Measurements from ENCODE around the gene TBC1D13. TPM values are rescaled to one million over a fixed set of nuclear protein-coding genes. Genes with fewer than 3 reads are reported as not detected.

TBC1D13 gene
- total and polyA plus RNA-seq, 2 of the 13 experiments (the other 11 are each of a cell fraction or from before 2014, with no cell fraction given), result 17.9 to 19.7 TPM

DNA sequence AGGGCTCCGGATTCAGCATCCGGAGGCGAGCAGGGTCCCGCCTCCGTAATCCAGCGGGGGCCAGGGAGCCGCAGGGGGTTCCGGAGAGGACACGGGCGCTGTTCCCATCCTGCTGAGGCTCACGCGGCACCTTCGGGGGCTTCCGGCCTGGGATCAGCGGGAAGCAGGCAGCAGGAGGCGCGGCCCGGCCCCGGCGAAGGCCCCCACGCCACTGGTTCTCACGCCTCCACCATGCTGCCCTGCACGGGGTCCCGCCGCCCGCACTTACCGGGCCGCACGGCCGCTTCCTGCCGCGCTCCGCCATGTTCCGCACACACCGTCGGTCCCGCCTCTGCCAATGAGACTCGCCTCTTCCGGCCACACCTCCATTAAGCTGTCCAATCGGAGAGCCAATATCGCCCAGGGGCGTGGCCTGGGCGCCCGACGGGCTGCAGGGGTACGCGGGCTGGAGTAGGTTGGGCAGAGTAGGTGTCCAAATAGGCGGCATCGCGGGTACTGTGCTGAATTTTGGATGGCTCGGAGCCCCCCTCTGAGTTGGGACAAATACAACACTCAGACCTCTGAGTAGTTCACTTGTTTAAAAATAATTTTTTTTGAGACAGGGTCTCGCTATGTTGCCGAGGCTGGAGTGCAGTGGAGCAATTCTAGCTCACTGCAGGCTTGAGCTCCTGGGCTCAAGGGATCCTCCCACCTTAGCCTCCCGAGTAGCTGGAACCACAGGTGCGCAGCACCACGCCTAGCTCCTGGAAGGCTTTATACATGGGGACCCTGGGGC lies 42.6 kb downstream of the TBC1D13 start, which contains the start of gene SPOUT1 (continued):
- TF ChIP-seq CCAR2 (optimal IDR thresholded peaks at IDR 0.05; ENCODE audit: low read depth, low read length), result no peak
- peak; percentile 80; the same call in 1 of the 2 replicates for TF ChIP-seq ZNF547 (CRISPR knock-in tag; IDR thresholded peaks at IDR 0.05)
- TF ChIP-seq ZSCAN29 (CRISPR knock-in tag; conservative IDR thresholded peaks at IDR 0.05), result peak; percentile 44; the same call in 1 of the 2 replicates
- no peak for TF ChIP-seq ZNF891 (CRISPR knock-in tag; IDR thresholded peaks at IDR 0.05)
- no peak for TF ChIP-seq TCF12 (IDR thresholded peaks at IDR 0.05)
- TF ChIP-seq TCF12 (CRISPR knock-in tag; IDR thresholded peaks at IDR 0.05), result no peak; the same call in 1 of the 2 replicates
- TF ChIP-seq HOXA9 (CRISPR knock-in tag; IDR thresholded peaks at IDR 0.05; ENCODE audit: borderline replicate concordance), result no peak
- no peak for TF ChIP-seq ZNF83 (CRISPR knock-in tag; IDR thresholded peaks at IDR 0.05; ENCODE audit: borderline replicate concordance)
- TF ChIP-seq RAD51 (IDR thresholded peaks at IDR 0.05; ENCODE audit: borderline replicate concordance), result no peak
- TF ChIP-seq IKZF4 (CRISPR knock-in tag; IDR thresholded peaks at IDR 0.05; ENCODE audit: borderline replicate concordance, low read depth, not compliant biosample characterization), result no peak
- TF ChIP-seq ZNF780A (CRISPR knock-in tag; IDR thresholded peaks at IDR 0.05), result no peak
- no peak for TF ChIP-seq ZNF746 (CRISPR knock-in tag; IDR thresholded peaks at IDR 0.05)
- TF ChIP-seq RFX5 (IDR thresholded peaks at IDR 0.05; ENCODE audit: low read depth, low read length), result no peak
- TF ChIP-seq FOXC1 (CRISPR knock-in tag; IDR thresholded peaks at IDR 0.05; ENCODE audit: borderline replicate concordance), result peak; percentile 47; the same call in 1 of the 2 replicates
- peak; percentile 32; the same call in 1 of the 2 replicates for TF ChIP-seq ZNF710 (CRISPR knock-in tag; IDR thresholded peaks at IDR 0.05; ENCODE audit: borderline replicate concordance)
- 0 out of 2 replicates have a peak, but pooled peaks have one; percentile 46 for TF ChIP-seq ZNF460 (CRISPR knock-in tag; IDR thresholded peaks at IDR 0.05; ENCODE audit: borderline replicate concordance)
- no peak for TF ChIP-seq HNF1A (IDR thresholded peaks at IDR 0.05; ENCODE audit: low read depth)
- peak; percentile 84 for TF ChIP-seq HNF1A (CRISPR knock-in tag; IDR thresholded peaks at IDR 0.05; ENCODE audit: borderline replicate concordance)
- TF ChIP-seq, protein P1, sequence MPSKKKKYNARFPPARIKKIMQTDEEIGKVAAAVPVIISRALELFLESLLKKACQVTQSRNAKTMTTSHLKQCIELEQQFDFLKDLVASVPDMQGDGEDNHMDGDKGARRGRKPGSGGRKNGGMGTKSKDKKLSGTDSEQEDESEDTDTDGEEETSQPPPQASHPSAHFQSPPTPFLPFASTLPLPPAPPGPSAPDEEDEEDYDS (CRISPR knock-in tag; IDR thresholded peaks at IDR 0.05), result peak; percentile 80
- TF ChIP-seq KDM4B (CRISPR knock-in tag; IDR thresholded peaks at IDR 0.05), result no peak
- TF ChIP-seq ZNF260 (CRISPR knock-in tag; IDR thresholded peaks at IDR 0.05; ENCODE audit: borderline replicate concordance, low read depth), result no peak
- no peak for TF ChIP-seq TBP (CRISPR knock-in tag; IDR thresholded peaks at IDR 0.05)
- peak; percentile 87; the same call in 1 of the 2 replicates for TF ChIP-seq ZNF367 (CRISPR knock-in tag; IDR thresholded peaks at IDR 0.05; ENCODE audit: borderline replicate concordance)
